Measurements from ENCODE around the gene CASZ1.

CASZ1 gene

GRCh38 chr1:10820422-10820821 lies 24.0 kb upstream of the CASZ1 start:
- Histone ChIP-seq H3K27me3 (ENCODE audit: insufficient read depth, insufficient read length) (no peaks in the 10 kb centered on the region), H3K4me3 (ENCODE audit: insufficient read length, low read depth) (no peak overlapping the region), H3K4me1 (ENCODE audit: insufficient read depth, insufficient read length) (peaks cover 6% of the 10 kb centered on the region), H3K9me3 (ENCODE audit: insufficient read depth, low read length) (no peaks in the 10 kb centered on the region), H3K9ac (ENCODE audit: insufficient read length, low read depth) (no peak overlapping the region), H3K36me3 (ENCODE audit: insufficient read depth, insufficient read length, low read length) (no peaks in the 10 kb centered on the region)
- TF ChIP-seq YY1 (IDR thresholded peaks at IDR 0.05; ENCODE audit: insufficient read depth, insufficient read length) = no peak
- no peak for TF ChIP-seq SUZ12 (IDR thresholded peaks at IDR 0.05; ENCODE audit: extremely low read depth, insufficient read depth, insufficient read length)
- no peak for TF ChIP-seq ZNF274 (IDR thresholded peaks at IDR 0.05; ENCODE audit: low read depth, low read length)
- no peak for DNase-seq (ENCODE audit: low read depth, low spot score)

GRCh38 chr1:10819198-10819901 lies 22.9 kb upstream of the CASZ1 start:
- Histone ChIP-seq H3K9me3 (ENCODE audit: insufficient read depth, low read length) (no peaks in the 10 kb centered on the region), H3K4me1 (ENCODE audit: insufficient read depth, insufficient read length) (peaks cover 6% of the 10 kb centered on the region), H3K4me3 (ENCODE audit: insufficient read length, low read depth) (no peak overlapping the region), H3K27me3 (ENCODE audit: insufficient read depth, insufficient read length) (no peaks in the 10 kb centered on the region), H3K36me3 (ENCODE audit: insufficient read depth, insufficient read length, low read length) (no peaks in the 10 kb centered on the region), H3K9ac (ENCODE audit: insufficient read length, low read depth) (no peak overlapping the region)
- no peak for DNase-seq (ENCODE audit: low read depth, low spot score)
- TF ChIP-seq SUZ12 (IDR thresholded peaks at IDR 0.05; ENCODE audit: extremely low read depth, insufficient read depth, insufficient read length) (no peak), ZNF274 (IDR thresholded peaks at IDR 0.05; ENCODE audit: low read depth, low read length) (no peak), YY1 (IDR thresholded peaks at IDR 0.05; ENCODE audit: insufficient read depth, insufficient read length) (no peak)

GRCh38 chr1:10818262-10819197 lies 22.1 kb upstream of the CASZ1 start:
- Histone ChIP-seq H3K9me3 (ENCODE audit: insufficient read depth, low read length) (no peaks in the 10 kb centered on the region), H3K4me1 (ENCODE audit: insufficient read depth, insufficient read length) (peaks cover 2% of the 10 kb centered on the region), H3K27me3 (ENCODE audit: insufficient read depth, insufficient read length) (no peaks in the 10 kb centered on the region), H3K4me3 (ENCODE audit: insufficient read length, low read depth) (no peak overlapping the region), H3K9ac (ENCODE audit: insufficient read length, low read depth) (no peak overlapping the region), H3K36me3 (ENCODE audit: insufficient read depth, insufficient read length, low read length) (no peaks in the 10 kb centered on the region)
- DNase-seq (ENCODE audit: low read depth, low spot score) = no peak
- TF ChIP-seq SUZ12 (IDR thresholded peaks at IDR 0.05; ENCODE audit: extremely low read depth, insufficient read depth, insufficient read length) = no peak
- no peak for TF ChIP-seq ZNF274 (IDR thresholded peaks at IDR 0.05; ENCODE audit: low read depth, low read length)
- no peak for TF ChIP-seq YY1 (IDR thresholded peaks at IDR 0.05; ENCODE audit: insufficient read depth, insufficient read length)

- no peaks in the 10 kb centered on the region for H3K27me3 ChIP-seq (ENCODE audit: insufficient read depth, insufficient read length)
- H3K36me3 ChIP-seq (ENCODE audit: insufficient read depth, insufficient read length, low read length) = no peaks in the 10 kb centered on the region
- no peak for TF ChIP-seq ZNF274 (IDR thresholded peaks at IDR 0.05; ENCODE audit: low read depth, low read length)
- TF ChIP-seq YY1 (IDR thresholded peaks at IDR 0.05; ENCODE audit: insufficient read depth, insufficient read length) = no peak
- TF ChIP-seq SUZ12 (IDR thresholded peaks at IDR 0.05; ENCODE audit: extremely low read depth, insufficient read depth, insufficient read length) = no peak
These were observed 20.4 kb upstream of the CASZ1 start for GRCh38 chr1:10816743-10817369.

GRCh38 chr1:10816233-10816632 lies 19.8 kb upstream of the CASZ1 start:
- Histone ChIP-seq H3K4me3 (ENCODE audit: insufficient read length, low read depth) (no peak overlapping the region), H3K4me1 (ENCODE audit: insufficient read depth, insufficient read length) (no peaks in the 10 kb centered on the region), H3K9ac (ENCODE audit: insufficient read length, low read depth) (no peak overlapping the region), H3K36me3 (ENCODE audit: insufficient read depth, insufficient read length, low read length) (no peaks in the 10 kb centered on the region), H3K27me3 (ENCODE audit: insufficient read depth, insufficient read length) (no peaks in the 10 kb centered on the region), H3K9me3 (ENCODE audit: insufficient read depth, low read length) (no peaks in the 10 kb centered on the region)
- TF ChIP-seq YY1 (IDR thresholded peaks at IDR 0.05; ENCODE audit: insufficient read depth, insufficient read length) (no peak), ZNF274 (IDR thresholded peaks at IDR 0.05; ENCODE audit: low read depth, low read length) (no peak), SUZ12 (IDR thresholded peaks at IDR 0.05; ENCODE audit: extremely low read depth, insufficient read depth, insufficient read length) (no peak)
- DNase-seq (ENCODE audit: low read depth, low spot score) = no peak

More at GRCh38 chr1:10816743-10817369, 20.4 kb upstream of the CASZ1 start:
- no peaks in the 10 kb centered on the region for H3K4me1 ChIP-seq (ENCODE audit: insufficient read depth, insufficient read length)
- no peak for DNase-seq (ENCODE audit: low read depth, low spot score)
- no peak overlapping the region for H3K9ac ChIP-seq (ENCODE audit: insufficient read length, low read depth)
- no peak overlapping the region for H3K4me3 ChIP-seq (ENCODE audit: insufficient read length, low read depth)
- no peaks in the 10 kb centered on the region for H3K9me3 ChIP-seq (ENCODE audit: insufficient read depth, low read length)

GRCh38 chr1:10815858-10816195 lies 19.4 kb upstream of the CASZ1 start:
- Histone ChIP-seq H3K36me3 (ENCODE audit: insufficient read depth, insufficient read length, low read length) (no peaks in the 10 kb centered on the region), H3K4me3 (ENCODE audit: insufficient read length, low read depth) (no peak overlapping the region), H3K9ac (ENCODE audit: insufficient read length, low read depth) (no peak overlapping the region), H3K27me3 (ENCODE audit: insufficient read depth, insufficient read length) (no peaks in the 10 kb centered on the region), H3K9me3 (ENCODE audit: insufficient read depth, low read length) (no peaks in the 10 kb centered on the region), H3K4me1 (ENCODE audit: insufficient read depth, insufficient read length) (no peaks in the 10 kb centered on the region)
- TF ChIP-seq YY1 (IDR thresholded peaks at IDR 0.05; ENCODE audit: insufficient read depth, insufficient read length) = no peak
- TF ChIP-seq ZNF274 (IDR thresholded peaks at IDR 0.05; ENCODE audit: low read depth, low read length) = no peak
- TF ChIP-seq SUZ12 (IDR thresholded peaks at IDR 0.05; ENCODE audit: extremely low read depth, insufficient read depth, insufficient read length) = no peak
- DNase-seq (ENCODE audit: low read depth, low spot score) = no peak
